Sigmoid colon (tissue), 7 donors: Measurements from ENCODE around the gene CSN3. TPM values are rescaled to one million over a fixed set of nuclear protein-coding genes. Genes with fewer than 3 reads are reported as not detected.

Experiments
- DNase-seq: peaks from one replicate; pipeline ENCODE4 v3.0.0-alpha.2; 2019
- H3K27ac ChIP-seq, 4 donors: fragments of 200-600 bp; sonication (generic); one replicate each; pipeline ENCODE4 v1.5.1; 2016 to 2019; ENCODE audit warnings: mild to moderate bottlenecking in 1 of 4
- H3K27me3 ChIP-seq, 3 donors: fragments of 200-600 bp; sonication (generic); one replicate each; pipeline ENCODE4 v1.5.1; 2019; ENCODE audit warnings: mild to moderate bottlenecking in 1 of 3
- H3K36me3 ChIP-seq, 4 donors: fragments of 200-600 bp; sonication (generic); one replicate each; pipeline ENCODE4 v1.5.1; 2016 to 2019
- H3K4me1 ChIP-seq, 4 donors: fragments of 200-600 bp; sonication (generic); one replicate each; pipeline ENCODE4 v1.5.1; 2017 to 2019
- H3K4me3 ChIP-seq, 4 donors: fragments of 200-600 bp; sonication (generic); one replicate each; pipeline ENCODE4 v1.5.1; 2017 to 2019; ENCODE audit warnings: mild to moderate bottlenecking in 2 of 4, moderate library complexity in 1 of 4
- H3K9me3 ChIP-seq, 4 donors: fragments of 200-600 bp in 3 of 4; sonication (generic) in 3 of 4; one replicate each; pipeline versions ENCODE4 v1.5.1 to v1.6.1; 2013 to 2019
- EP300 ChIP-seq, 4 donors: sonication (generic); formaldehyde crosslinking; IDR thresholded peaks; one replicate each; pipeline ENCODE4 v1.6.1; 2017; ENCODE audit warnings: antibody characterized with exemption in 4 of 4
- POLR2A ChIP-seq, 2 donors: fragments of 450-650 bp; IDR thresholded peaks; one replicate each; pipeline ENCODE4 v1.6.1; 2016; ENCODE audit warnings: antibody characterized with exemption in 2 of 2, mild to moderate bottlenecking in 2 of 2, moderate library complexity in 2 of 2
- POLR2AphosphoS5 ChIP-seq, 4 donors: sonication (generic); formaldehyde crosslinking; IDR thresholded peaks; one replicate each; pipeline ENCODE4 v1.6.1; 2017; ENCODE audit warnings: antibody characterized with exemption in 4 of 4
- WGBS, 2 donors: extraction: QIAGEN DNeasy Blood & Tissue Kit; methylation state at CpG; one replicate each; pipeline ENCODE4 v1.1.7; 2013; 5-methylcytosine and 5-hydroxymethylcytosine counted together
- intact Hi-C: fragments of 100-400 bp; cut with DNase I; formaldehyde crosslinking; loops from one replicate; pipeline ENCODE4 v1.15.1; 2023
- polyA plus RNA-seq, 3 donors: library from polyadenylated mRNA; stranded (reverse); fragments of 200-250 nt; gene quantifications; one replicate each; pipeline ENCODE4 v1.2.3, GENCODE V29; 2013
- total RNA-seq, 4 donors: library from RNA; depleted of rRNA; stranded (reverse); fragments of >200 nt; gene quantifications; one replicate each; pipeline ENCODE4 v1.1.0, GENCODE V29; 2016
- TF ChIP-seq, protein P1 (sequence below), 4 experiments: fragments of 450-650 bp in 3 of 4; fragments of 200-600 bp in 1 of 4; IDR thresholded peaks; one replicate each; pipeline ENCODE4 v1.5.1; 2016 to 2019; ENCODE audit warnings: antibody characterized with exemption in 4 of 4, mild to moderate bottlenecking in 3 of 4, moderate library complexity in 2 of 4
- donor health status: healthy with polysubstance abuse.
- donor health status: Bipolar disorder and iron deficiency.
- donor health status: healthy.

Gene CSN3
- total and polyA plus RNA-seq, 7 donors, result not detected

DNA sequence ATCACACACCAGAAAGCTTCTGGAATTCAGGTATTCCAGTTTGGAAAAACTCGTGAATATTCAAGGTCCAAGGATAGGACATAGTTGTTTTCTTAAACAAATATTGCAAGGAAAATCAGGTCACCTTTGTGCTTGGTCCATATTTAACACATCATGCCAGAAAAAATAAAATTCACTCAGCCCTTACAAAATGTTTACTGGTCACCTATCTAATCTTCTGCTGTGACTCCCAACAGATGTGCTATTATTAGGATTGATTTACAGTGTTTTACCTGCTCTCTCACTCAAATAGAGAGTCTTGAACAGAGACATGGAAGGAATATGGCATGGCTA is 9.5 kb downstream of the CSN3 start:
- no peaks in the 10 kb centered on the region for H3K27me3 ChIP-seq
- H3K4me1 ChIP-seq, result no peaks in the 10 kb centered on the region
- intact Hi-C loops, result no loop called here
- 40 to 72% methylated on average over 1 of the region's 1 CpG for WGBS, 2 donors
- no peak overlapping the region for H3K4me3 ChIP-seq
- H3K27ac ChIP-seq, result no peak overlapping the region
- no peak for DNase-seq
- H3K36me3 ChIP-seq, result no peaks in the 10 kb centered on the region
- TF ChIP-seq, protein P1, sequence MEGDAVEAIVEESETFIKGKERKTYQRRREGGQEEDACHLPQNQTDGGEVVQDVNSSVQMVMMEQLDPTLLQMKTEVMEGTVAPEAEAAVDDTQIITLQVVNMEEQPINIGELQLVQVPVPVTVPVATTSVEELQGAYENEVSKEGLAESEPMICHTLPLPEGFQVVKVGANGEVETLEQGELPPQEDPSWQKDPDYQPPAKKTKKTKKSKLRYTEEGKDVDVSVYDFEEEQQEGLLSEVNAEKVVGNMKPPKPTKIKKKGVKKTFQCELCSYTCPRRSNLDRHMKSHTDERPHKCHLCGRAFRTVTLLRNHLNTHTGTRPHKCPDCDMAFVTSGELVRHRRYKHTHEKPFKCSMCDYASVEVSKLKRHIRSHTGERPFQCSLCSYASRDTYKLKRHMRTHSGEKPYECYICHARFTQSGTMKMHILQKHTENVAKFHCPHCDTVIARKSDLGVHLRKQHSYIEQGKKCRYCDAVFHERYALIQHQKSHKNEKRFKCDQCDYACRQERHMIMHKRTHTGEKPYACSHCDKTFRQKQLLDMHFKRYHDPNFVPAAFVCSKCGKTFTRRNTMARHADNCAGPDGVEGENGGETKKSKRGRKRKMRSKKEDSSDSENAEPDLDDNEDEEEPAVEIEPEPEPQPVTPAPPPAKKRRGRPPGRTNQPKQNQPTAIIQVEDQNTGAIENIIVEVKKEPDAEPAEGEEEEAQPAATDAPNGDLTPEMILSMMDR (IDR thresholded peaks at IDR 0.05), result no peak
- TF ChIP-seq EP300 (IDR thresholded peaks at IDR 0.05), result no peak
- no peak for TF ChIP-seq POLR2AphosphoS5 (IDR thresholded peaks at IDR 0.05)
- no peak for TF ChIP-seq POLR2A (IDR thresholded peaks at IDR 0.05)
- no peaks in the 10 kb centered on the region for H3K9me3 ChIP-seq

DNA sequence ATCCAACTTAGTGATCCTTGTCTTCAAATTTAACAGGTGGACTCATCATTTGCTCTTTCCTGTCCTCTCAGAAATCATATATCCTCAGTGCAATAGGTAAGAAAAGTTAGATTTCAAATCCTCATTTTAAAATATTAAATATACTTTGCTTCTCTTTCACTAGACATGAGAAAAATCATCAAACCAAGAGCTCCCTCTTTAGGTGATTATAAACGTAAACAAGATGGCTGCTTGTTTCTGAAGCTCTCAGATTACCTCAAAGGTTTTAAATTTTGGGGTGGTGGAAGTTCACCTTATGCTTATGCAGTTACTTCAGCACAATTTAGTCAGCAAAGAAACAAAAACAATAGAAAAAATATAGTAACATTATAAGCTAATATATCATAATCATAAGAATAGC is 27.3 kb downstream of the CSN3 start:
- intact Hi-C loops, result no loop called here
- Histone ChIP-seq H3K9me3 (no peaks in the 10 kb centered on the region), H3K4me1 (no peaks in the 10 kb centered on the region), H3K36me3 (no peaks in the 10 kb centered on the region), H3K27me3 (no peaks in the 10 kb centered on the region), H3K4me3 (no peak overlapping the region), H3K27ac (no peak overlapping the region)
- DNase-seq, result no peak
- TF ChIP-seq EP300 (IDR thresholded peaks at IDR 0.05) (no peak), POLR2A (IDR thresholded peaks at IDR 0.05) (no peak), POLR2AphosphoS5 (IDR thresholded peaks at IDR 0.05) (no peak)
- TF ChIP-seq, protein P1 (IDR thresholded peaks at IDR 0.05), result no peak
- 7 to 20% methylated on average over 1 of the region's 1 CpG for WGBS, 2 donors

DNA sequence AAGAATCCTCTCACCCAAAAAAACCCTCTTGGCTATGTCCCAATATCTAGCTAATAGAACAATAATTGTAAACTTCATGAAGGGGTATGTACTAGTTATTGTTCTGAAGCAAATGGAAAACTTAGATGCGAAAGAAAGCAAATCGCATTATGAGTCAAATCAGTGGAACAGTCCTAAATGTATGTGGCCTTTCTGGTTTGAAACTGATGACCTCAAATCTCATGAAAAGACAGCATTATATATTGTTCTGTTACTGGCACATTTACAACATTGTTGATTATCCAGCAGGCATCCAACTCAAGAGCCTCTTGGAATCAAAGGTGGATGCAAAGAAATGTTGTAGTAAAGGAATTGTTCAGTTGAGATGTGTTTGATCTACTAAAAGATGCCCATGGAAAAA is 34.7 kb downstream of the CSN3 start:
- Histone ChIP-seq H3K4me3 (no peak overlapping the region), H3K27ac (no peak overlapping the region), H3K4me1 (no peaks in the 10 kb centered on the region), H3K27me3 (no peaks in the 10 kb centered on the region), H3K9me3 (no peaks in the 10 kb centered on the region), H3K36me3 (no peaks in the 10 kb centered on the region)
- no peak for DNase-seq
- TF ChIP-seq, protein P1 (IDR thresholded peaks at IDR 0.05), result no peak
- TF ChIP-seq EP300 (IDR thresholded peaks at IDR 0.05) (no peak), POLR2AphosphoS5 (IDR thresholded peaks at IDR 0.05) (no peak), POLR2A (IDR thresholded peaks at IDR 0.05) (no peak)
- 89 to 92% methylated on average over 2 of the region's 2 CpGs for WGBS, 2 donors
- intact Hi-C loops, result no loop called here

DNA sequence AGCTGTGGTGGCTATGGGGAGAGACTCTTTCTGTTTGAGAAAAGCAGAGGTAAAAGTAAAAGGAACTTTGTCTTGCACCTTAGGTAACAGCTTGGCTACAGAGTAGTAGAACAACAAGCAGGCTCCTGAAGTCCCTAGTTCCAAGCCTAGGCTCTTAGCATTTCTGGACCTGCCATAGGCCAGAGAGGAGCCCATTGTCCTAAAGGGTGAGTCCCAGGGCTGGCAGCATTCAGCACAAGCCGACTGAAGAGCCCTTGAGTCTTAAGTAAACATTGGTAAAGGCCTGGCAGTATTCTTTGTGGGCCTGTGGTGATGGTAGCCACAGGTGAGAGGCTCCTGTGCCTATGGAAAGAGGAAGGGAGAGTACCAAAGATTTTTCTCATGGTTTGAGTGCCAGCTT is 38.2 kb downstream of the CSN3 start:
- Histone ChIP-seq H3K4me1 (no peaks in the 10 kb centered on the region), H3K4me3 (no peak overlapping the region), H3K27me3 (no peaks in the 10 kb centered on the region), H3K36me3 (no peaks in the 10 kb centered on the region), H3K9me3 (no peaks in the 10 kb centered on the region), H3K27ac (no peak overlapping the region)
- DNase-seq, result no peak
- 37 to 46% methylated on average over 1 of the region's 1 CpG for WGBS, 2 donors
- intact Hi-C loops, result no loop called here
- TF ChIP-seq EP300 (IDR thresholded peaks at IDR 0.05) (no peak), POLR2AphosphoS5 (IDR thresholded peaks at IDR 0.05) (no peak), POLR2A (IDR thresholded peaks at IDR 0.05) (no peak)
- TF ChIP-seq, protein P1 (IDR thresholded peaks at IDR 0.05), result no peak

DNA sequence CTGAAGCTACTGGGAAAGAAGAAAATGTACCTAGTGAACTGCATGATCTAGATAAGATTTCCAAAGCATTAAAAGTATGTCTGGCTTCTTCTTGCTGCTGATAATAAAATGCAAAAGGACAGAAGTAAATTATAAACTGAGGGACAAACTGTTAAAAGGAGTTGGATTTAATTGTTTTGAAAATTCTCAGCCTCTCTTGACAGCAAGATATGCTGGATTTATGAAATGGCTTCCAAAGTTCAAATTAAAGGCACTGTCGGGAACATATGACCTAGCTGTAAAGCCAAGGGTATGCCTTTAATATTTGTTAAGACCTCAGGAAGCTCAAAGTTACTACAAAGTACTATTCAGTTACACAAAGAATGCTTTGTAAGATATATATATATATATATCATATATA is 46.3 kb downstream of the CSN3 start:
- no peaks in the 10 kb centered on the region for H3K36me3 ChIP-seq
- TF ChIP-seq EP300 (IDR thresholded peaks at IDR 0.05) (no peak), POLR2AphosphoS5 (IDR thresholded peaks at IDR 0.05) (no peak), POLR2A (IDR thresholded peaks at IDR 0.05) (no peak)
- TF ChIP-seq, protein P1 (IDR thresholded peaks at IDR 0.05), result no peak
- no peak overlapping the region for H3K4me3 ChIP-seq
- no peak for DNase-seq
- no peaks in the 10 kb centered on the region for H3K27me3 ChIP-seq
- H3K27ac ChIP-seq, result no peak overlapping the region
- no peaks in the 10 kb centered on the region for H3K4me1 ChIP-seq
- intact Hi-C loops, result no loop called here
- no peaks in the 10 kb centered on the region for H3K9me3 ChIP-seq
- WGBS, 2 donors, result 53 to 62% methylated on average over 1 of the region's 1 CpG
